HG03175 (cell line): Measurements from ENCODE around the gene TINAG.
A peak's percentile ranks its signal among the peaks of the same experiment; 100 is the strongest.
"Not testable (repeated sequence)": the region's sequence is repeated elsewhere in the genome, so short reads cannot be mapped to it uniquely, and the experiment has no call there.

ENCODE experiments used
- ATAC-seq: cut with Tn5 transposase; IDR thresholded peaks from one replicate; pipeline ENCODE4 v1.9.1; 2021; ENCODE audit warnings: mild to moderate bottlenecking, moderate library complexity; ENCODE audit not compliant: unreplicated experiment

The TINAG gene

DNA sequence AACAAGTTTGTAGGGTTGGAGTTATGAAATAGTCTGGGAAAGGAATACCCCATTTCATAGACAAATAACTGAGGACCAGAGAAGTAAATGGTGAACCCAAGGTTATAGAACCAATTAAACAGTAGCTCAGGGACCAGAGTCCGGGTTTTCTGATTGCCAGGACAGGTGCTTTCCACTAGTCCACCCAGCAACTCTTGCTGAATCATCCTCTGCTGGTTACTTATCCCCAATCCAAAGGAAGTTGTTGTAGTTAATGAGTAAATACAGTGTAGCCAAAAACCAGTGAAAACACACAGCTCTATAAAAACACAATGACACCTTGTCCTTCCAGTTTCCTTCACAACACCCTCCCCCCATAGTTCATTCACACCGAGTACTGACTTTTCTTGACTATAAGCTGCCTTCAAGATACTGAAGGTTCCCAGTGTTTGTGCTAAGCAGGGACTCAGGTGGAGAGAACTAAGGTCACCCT, 766 bp upstream of the TINAG start:
- ATAC-seq: peak; percentile 55

DNA sequence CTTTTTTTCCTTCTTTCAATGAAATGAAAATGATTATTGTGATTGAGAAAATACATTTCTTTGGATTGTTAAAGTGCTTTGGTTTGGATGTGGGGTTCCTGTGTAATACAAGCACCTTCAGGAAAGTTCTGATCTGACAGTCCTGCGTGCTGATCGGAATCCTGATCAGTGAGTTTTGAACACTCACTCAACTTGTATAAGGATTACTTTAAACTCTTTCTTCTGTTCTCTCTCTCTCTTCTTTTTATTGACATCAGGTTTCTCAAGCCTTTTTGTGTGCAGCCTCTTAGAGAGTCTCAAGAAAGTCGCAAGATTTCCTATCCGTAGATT, 710 bp downstream of the TINAG start:
- no peak for ATAC-seq

DNA sequence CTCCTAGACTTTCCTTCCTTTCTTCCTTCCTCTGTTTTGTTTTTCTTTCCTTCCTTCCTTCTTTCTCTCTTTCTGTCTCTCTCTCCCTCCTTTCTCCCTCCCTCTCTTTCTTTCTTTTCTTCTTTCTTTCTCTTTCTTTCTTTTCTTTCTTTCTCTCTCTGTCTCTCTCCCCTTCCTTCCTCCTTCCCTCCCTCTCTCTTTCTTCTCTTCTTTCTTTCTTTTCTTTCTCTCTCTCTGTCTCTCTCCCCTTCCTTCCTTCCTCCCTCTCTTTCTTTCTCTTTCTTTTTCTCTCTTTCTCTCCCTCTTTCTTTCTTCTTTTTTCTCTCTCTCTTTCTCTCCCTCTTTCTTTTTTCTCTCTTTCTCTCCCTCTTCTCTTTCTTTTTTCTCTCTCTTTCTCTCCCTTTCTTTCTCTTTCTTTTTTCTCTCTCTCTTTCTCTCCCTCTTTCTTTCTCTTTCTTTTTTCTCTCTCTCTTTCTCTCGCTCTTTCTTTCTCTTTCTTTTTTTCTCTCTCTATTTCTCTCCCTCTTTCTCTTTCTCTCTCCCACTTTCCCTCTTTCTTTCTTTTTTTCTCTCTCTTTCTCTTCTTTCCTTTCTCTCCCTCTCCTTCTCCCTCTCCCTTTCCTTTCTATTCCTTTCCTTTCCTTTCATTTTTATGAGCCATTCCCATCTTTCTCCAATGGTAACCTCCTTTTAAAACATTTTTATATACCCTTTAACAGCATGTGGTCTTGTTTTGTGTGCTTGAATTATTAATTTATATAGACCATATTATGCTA, 2.3 kb downstream of the TINAG start:
- ATAC-seq: no peak

DNA sequence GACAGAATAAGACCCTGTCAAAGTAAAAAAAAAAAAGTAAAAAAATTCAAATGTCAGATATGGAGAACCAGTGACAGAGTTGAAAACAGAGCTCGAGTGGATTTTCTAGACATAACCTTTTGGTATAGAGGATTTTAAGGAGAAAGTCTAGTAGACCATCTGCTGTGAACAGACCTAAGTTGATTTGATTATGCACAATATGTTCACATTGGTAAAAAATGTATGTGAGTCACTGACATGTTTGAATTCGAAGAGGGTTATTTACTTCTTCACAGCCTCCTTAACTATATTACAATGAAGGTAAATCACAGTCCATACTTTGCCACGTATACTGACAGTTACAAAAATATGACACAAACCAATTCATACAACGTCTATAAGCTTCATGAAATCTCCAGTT, 7.4 kb downstream of the TINAG start:
- ATAC-seq: no peak

DNA sequence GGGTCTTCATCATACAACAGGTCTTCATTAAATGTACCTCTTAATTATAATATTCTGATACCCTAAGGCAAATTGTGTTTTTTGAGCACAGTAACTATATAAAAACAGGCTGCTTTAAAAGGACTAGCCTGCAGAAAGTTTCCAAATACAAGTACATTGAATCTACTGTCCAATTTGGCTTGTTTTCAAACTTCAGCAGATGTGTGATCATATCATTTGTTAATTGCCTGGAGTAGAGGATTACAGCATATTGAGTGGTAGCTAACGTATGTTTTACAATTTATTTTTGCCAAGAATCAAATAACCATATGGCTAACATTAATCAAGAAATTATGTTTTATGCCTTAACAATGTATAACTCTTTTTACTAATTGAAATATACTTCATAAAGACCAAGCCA, 12.6 kb downstream of the TINAG start:
- no peak for ATAC-seq

DNA sequence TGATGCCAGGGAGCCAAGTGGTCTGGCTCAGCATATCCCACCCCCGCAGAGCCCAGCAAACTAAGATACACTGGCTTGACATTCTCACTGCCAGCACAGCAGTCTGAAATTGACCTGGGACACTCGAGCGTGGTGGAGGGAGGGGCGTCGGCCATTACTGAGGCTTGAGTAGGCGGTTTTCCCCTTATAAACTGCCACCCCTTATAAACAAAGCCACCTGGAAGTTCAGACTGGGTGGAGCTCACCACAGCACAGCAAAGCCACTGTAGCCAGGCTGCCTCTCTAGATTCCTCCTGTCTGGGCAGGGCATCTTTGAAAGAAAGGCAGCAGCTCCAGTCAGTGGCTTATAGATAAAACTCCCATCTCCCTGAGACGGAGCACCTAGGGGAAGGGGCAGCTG, 19.4 kb downstream of the TINAG start:
- no peak for ATAC-seq

DNA sequence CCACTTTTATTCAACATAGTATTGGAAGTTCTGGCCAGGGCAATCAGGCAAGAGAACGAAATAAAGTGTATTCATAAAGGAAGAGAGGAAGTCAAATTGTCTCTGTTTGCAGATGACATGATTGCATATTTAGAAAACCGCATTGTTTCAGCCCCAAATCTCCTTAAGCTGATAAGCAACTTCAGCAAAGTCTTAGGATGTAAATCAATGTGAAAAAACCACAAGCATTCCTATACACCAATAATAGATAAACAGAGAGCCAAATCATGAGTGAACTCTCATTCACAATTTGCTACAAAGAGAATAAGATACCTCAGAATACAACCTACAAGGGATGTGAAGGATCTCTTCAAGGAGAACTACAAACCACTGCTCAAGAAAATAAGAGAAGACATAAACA, 23.3 kb downstream of the TINAG start:
- ATAC-seq: not testable (repeated sequence)

DNA sequence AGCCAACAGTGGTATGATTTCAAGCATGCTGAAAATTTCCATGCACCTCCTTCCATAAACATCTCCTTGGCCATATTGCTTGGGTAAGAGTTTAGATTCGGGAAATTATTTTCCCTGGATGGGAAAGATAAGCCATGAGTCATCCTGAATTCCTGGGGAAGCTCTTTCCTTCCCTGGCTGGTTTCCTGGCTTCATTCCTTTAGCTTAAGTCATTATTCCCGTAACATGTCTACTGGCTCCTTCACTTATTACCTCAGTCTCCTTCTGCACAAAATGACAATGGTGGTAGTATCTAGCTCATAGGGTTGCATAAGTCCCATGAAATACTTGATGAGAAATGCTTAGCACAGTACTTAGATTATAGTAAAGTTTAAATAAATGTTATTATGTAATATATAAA, 27.6 kb downstream of the TINAG start:
- no peak for ATAC-seq

DNA sequence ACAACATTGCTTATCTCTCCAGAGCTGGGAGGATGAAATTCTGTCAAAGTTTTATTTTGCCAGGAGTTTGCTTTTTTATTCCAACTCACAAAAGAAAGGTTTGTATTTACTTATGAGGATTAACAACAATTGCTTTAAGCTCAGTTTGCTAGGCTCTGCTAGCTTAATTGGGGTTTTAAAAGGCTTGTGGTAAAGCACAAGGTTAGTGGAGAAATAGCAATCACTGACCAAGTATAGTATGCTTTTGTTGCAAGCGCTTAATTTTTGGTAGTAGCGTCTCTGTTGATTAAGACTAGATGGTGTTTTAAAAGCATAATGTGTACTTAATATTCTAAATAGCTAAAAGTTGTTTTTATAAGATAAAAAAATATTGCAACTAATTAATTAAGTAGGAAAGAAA, 45.7 kb downstream of the TINAG start:
- ATAC-seq: no peak

DNA sequence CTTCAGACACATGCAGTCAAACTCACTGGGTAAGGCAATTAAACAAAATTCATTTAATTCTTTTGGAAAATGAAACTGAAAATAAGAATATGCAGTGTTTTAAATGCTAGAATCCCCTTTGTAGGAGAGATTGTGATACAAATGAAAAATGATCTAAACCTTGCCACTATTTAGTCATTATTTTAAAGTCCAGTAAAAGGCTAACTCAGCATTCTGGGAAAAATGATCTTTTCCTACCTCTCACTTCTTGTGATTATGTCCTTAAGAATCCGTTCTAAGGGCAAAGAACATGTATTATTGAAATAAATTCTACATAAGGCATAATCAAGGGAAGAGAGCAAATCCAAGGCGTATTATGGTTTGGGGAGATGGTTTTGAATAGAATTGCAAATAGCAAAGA, 46.4 kb downstream of the TINAG start:
- ATAC-seq: no peak

DNA sequence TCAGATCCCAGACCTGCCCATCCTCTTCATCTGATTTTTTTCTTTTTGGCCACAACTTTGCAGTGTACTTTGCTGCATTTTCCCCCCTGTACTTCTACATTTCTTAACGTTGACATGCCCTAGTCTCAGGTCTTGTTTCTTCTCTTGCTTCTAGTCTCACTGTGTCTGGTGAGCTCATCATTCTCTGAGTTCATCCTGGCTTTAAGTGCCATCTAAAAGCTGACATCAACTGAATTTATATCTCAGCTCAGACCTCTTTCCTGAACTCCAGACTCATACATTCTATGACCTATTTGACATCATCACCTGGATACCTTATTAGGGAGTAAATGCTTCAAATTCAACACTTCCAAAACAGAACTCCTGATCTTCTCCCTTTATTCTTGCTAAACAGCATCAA, 48.9 kb downstream of the TINAG start:
- no peak for ATAC-seq

DNA sequence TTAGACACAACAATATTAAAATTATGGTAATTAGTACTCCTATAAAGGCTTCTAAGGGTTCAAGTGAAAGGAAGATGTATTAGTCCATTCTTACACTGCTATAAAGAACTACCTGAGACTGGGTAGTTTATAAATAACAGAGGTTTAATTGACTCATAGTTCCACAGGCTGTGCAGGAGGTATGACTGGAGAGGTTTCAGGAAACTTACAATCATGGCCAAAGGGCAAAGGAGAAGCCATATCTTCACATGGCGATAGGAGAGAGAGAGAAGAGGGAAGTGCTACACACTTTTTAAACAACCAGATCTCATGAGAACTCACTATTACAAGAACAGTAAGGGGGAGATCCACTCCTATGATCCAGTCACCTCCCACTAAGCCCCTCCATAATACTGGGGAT, 52.9 kb downstream of the TINAG start:
- ATAC-seq: no peak

DNA sequence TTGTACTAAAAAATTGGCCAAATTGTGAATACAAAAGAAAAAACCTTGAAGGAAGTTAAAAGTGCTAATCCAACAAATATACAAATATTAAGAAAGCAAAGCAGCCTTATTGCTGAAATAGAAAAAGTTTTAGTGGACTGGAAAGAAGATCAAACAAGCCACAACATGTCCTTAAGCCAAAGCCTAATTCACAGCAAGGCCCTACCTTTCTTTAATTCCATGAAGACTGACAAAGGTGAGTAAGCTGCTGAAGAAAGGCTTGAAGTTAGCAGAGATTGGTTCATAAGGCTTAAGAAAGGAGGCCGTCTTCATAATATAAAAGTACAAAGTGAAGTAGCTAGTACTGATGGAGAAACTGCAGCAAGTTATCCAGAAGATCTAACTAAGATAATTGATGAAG, 53.5 kb downstream of the TINAG start:
- ATAC-seq: no peak

DNA sequence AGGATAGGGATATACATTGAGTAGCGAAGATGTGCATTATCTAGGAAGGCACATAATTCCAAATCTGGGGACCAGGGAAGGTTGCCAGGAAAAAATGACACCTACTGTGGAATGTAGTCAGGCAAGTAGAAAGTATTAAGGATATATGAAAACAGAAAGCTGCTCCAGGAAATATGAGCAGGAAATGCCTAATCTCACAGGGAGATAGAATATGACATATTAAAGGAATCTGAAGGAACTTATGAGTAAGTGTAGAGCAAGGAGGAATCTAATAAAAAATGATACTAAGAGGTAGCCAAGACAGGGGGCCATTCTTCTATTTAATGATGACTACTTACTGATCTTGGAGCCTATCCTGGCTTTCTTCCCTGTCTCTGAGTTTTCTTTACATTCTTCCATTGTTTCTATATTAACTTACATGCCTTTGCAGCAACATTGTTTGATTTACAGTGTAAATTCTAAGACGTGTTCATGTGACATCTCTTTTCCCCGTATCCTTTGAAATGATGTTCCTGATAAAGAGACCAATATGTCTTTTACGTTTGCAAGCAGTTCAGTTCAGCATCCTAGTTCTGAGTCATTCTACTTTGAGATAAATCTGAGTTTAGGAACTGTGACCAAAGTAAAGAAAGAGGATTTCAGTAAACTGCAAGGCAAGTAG, 58.6 kb downstream of the TINAG start:
- ATAC-seq: no peak

DNA sequence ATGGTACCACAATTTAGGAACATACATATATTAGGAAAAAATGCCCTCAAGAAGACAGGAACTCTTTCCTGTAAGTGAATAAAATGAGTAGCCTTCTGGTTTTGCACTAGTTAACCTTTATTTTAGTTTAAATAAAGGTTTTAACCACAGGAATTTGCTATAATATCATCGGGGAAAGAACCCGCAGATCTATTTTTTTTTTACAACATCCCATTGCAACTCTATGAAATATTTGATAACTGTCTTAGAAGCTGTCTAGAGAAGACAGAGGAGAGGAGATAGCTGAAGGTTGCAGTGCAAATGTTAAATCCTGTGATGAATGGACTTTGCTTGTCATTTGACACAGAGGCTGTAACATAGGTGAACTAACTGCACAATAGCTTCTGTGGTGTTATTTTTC, 69.5 kb downstream of the TINAG start:
- no peak for ATAC-seq

DNA sequence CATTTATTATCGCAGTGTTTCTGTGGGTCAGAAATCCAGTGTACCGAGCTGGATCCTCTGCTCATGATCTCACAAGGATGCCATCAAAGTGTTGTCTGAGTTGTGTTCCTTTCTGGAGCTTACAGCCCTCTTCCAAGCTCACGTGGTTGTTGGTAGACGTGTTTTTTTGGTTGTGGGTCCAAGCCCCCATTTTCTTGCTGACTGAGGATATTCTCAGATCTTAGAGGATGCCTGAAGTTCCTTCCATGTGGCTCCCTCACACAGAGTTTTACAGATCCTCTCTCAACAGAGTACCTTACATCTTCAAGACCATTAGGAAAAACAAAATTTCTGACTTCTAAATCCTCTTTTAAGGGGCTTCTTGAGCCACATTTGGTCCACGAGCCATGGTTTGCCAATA, 78.1 kb downstream of the TINAG start:
- ATAC-seq: no peak

DNA sequence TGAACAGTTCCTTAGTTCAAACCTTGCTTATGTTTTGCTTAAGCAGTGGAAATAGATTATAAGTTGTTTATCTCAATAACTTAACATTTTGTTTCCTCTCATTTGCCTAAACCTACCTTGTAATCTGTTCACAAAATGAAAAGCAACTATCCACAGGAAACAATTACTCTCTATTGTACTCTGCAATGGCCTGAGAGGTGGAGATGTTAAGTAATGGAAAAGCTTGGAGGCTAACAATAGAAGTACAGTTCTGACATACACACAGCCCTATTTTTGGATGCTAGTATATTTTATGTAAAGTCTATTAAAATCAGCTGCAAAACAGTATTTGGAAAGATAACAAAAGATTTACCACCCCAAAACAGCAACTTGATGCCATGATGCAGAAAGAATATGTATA, 82.1 kb downstream of the TINAG start:
- peak; percentile 48 for ATAC-seq

DNA sequence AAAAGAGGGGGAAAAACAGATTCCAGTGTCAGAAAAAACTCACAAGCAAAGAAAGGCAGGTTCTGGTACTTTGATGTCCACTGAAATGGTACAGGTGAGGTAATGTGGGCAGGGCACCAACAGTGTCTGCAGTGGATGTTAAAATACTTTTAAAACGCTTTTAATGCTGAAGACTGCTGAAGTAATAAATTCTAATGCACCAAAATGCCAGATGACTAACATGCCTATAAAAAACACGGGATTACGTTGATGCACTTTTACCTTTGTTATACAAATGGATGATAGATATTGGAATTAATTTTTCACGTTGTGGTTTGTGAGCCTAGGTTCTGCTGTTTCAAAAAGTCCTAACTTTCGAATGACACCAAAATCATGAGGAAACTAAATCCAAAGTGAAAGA, 83.3 kb downstream of the TINAG start:
- no peak for ATAC-seq

DNA sequence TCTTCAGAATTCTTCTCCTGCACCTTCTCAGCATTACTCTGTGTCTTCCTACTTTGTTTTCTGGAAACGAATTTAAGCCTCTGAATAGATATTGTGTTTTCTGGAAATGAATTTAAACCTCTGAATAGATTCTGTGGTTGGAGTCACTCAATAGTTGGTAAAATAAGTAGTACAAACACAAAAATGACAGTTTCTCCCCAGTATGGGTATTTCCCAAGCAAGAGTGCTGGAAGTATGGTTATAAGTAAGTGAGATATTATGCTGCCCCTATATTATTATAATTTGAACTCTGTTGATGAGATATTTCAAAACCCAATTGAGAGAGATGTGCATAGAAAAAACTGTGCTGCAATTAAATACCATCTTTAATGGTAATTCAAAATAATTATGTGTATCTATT, 94.9 kb downstream of the TINAG start:
- ATAC-seq: no peak

DNA sequence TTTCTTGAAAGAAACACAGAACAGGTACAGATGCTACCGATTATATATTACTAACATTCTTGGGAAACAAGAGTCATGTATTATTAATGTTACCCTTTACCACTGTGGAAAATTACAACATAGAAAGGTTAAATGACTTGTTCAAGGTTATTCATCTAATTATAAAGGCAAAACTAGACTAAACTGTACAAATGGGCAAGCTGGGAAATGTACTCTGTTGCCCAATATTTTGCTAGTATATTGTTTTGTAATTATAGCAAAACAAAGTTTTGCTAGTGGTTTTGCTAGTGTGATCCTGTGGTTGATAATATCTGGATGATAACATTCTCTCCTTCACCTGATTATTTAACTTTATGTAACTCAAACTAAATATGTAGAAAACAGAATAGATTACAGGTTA, 96.5 kb downstream of the TINAG start:
- no peak for ATAC-seq

DNA sequence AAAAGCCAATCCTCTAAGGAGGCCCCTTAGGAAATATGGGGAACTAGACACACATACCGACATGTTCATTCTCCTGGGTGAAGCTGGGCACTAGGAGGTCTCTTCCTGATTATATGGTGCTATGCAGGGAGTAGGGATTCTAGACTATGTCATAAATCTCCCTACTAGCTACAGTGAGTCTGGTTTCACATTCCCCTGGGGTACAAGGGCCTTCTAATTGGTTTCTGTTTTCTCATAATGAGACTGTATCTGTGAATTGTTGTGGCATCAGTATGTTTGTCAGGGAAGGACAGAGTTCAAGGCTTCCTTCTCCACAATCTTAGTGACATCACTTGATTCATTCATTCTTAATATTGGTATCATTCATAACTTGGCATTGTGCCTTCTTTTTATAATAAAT, 103.5 kb downstream of the TINAG start:
- ATAC-seq: no peak

DNA sequence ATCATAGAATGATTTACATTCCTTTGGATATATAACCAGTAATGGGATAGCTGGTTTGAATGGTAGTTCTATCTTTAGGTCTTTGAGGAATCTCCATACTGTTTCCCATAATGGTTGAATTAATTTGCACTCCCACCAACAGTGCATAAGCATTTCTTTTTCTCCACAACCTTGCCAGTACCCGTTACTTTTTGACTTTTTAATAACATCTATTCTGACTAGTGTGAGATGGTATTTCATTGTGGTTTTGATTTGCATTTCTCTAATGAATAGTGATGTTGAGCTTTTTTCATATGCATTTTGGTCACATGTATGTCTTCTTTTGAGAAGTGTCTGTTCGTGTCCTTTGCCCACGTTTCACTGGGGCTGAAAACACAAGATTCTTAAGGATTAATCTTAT, 107.3 kb downstream of the TINAG start:
- no peak for ATAC-seq

DNA sequence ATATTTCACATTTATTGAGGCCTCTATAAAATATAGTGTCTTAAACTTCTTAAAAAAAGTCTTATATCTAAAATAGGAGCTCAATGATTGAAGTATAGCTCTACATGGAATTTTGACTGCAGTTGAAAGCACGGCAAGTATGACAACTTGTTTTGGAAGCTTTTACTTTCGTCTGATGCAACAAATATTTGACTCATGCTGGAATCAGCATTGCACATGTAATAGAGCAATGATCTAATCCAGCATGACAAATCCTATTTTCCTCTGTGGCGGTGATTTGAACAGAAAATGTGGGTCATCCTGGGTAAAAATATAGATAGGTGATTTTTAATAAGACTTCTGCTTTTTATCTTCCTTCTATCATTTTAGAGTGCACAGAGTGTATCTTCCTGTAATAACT, 111.6 kb downstream of the TINAG start:
- no peak for ATAC-seq
